BJ (cell line): ENCODE results near the gene MAP3K20. TPM values are rescaled to one million over a fixed set of nuclear protein-coding genes. Genes with fewer than 3 reads are reported as not detected.

Experiments used
- CTCF ChIA-PET: fragments of 350-600 bp; formaldehyde crosslinking; extraction: SDS; loops from one replicate; lab custom pipeline; 2021; ENCODE audit warnings: antibody characterized with exemption, inconsistent platforms; lab: Yijun Ruan, JAX
- POLR2A ChIA-PET: fragments of 300-600 bp; sonication (Branson Sonifier 250); formaldehyde crosslinking; extraction: SDS; loops from one replicate; lab custom pipeline; 2021; ENCODE audit warnings: antibody characterized with exemption; lab: Charles Lee
- DNase-seq: peaks from one replicate; pipeline ENCODE4 v3.0.0-alpha.2; 2011; ENCODE audit warnings: low read depth
- H3K27me3 ChIP-seq: 2 replicates; pipeline ENCODE4 v1.6.0; 2011; ENCODE audit warnings: low read length; ENCODE audit not compliant: control insufficient read depth, insufficient read depth
- H3K36me3 ChIP-seq: 2 replicates; pipeline ENCODE4 v1.5.1; 2011; ENCODE audit warnings: low read length; ENCODE audit not compliant: control insufficient read depth, insufficient read depth
- H3K4me3 ChIP-seq: 2 replicates; pipeline ENCODE4 v1.5.1; 2011; ENCODE audit warnings: low read depth, mild to moderate bottlenecking, control low read depth, low read length
- polyA plus RNA-seq: library from polyadenylated mRNA; depleted of rRNA; stranded (reverse); fragments of >200 nt; gene quantifications from 2 replicates; pipeline ENCODE4 v1.2.3, GENCODE V29; 2011
- TF ChIP-seq, protein P1 (sequence below): IDR thresholded peaks from 2 replicates; pipeline ENCODE4 v1.5.1; 2011; ENCODE audit warnings: low read depth, mild to moderate bottlenecking, control low read depth, inconsistent platforms, low read length, moderate library complexity; ENCODE audit not compliant: insufficient read depth

Gene MAP3K20
- polyA plus RNA-seq, 1 experiment = 45.4 TPM

DNA sequence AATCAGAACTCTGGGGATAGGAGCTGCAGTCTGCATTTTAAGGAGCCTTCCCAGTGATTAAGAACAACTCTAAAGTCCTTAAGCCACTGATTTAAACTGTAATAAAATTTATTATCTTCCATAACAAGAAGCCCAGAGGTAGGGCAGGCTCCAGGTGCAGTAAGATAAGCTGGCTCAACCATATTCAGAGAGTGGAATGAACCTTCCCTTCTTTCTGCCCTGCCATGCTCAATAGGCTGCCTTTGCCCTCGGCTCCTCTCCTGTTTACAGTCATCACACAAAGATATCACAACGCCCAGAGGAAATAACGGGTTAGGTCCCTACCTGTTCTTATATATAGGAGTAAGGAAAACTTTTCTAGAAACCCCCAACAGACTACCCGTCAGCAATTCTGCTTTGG lies 188.5 kb downstream of the MAP3K20 start:
- peaks cover 5% of the 10 kb centered on the region for H3K36me3 ChIP-seq
- no peak for DNase-seq
- H3K4me3 ChIP-seq = no peak overlapping the region
- CTCF ChIA-PET = no interaction called here
- H3K27me3 ChIP-seq = no peaks in the 10 kb centered on the region
- POLR2A ChIA-PET = no interaction called here
- TF ChIP-seq, protein P1, sequence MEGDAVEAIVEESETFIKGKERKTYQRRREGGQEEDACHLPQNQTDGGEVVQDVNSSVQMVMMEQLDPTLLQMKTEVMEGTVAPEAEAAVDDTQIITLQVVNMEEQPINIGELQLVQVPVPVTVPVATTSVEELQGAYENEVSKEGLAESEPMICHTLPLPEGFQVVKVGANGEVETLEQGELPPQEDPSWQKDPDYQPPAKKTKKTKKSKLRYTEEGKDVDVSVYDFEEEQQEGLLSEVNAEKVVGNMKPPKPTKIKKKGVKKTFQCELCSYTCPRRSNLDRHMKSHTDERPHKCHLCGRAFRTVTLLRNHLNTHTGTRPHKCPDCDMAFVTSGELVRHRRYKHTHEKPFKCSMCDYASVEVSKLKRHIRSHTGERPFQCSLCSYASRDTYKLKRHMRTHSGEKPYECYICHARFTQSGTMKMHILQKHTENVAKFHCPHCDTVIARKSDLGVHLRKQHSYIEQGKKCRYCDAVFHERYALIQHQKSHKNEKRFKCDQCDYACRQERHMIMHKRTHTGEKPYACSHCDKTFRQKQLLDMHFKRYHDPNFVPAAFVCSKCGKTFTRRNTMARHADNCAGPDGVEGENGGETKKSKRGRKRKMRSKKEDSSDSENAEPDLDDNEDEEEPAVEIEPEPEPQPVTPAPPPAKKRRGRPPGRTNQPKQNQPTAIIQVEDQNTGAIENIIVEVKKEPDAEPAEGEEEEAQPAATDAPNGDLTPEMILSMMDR = no peak

DNA sequence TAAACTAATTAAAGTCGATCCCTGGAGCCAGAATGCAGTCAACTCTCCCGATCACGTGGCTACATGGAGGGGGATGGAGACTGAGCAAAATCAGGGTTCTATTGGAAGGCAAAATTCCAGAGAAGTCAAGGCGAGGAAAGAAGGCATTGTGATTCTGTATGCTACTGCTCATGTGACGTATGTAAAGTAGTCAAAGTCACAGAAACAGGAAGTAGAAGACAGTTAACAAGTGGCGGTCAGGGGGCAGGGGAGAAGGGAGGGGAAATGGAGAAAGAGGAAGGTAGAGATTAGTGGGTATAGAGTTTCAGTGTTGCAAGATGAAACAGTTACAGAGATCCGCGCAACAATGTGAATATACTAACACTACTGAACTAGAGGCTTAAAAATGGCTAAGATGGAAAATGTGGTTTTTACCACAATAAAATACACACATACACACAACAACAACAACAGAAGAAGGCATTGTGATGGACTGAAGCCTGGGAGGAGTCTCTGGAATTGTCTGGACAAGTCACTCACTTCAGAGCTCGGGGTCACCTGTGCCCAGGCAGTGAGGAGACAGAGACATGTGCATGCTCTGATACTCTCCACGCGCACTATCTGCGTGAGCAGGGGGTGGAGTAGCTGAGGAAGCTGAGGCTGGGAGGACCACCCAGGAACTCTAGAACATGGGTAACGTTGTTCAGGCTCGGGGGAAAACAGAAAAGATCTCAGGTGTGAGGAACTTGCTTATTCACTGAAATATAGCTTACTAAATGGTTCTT lies 189.1 kb downstream of the MAP3K20 start:
- DNase-seq = no peak
- Histone ChIP-seq H3K4me3 (no peak overlapping the region), H3K27me3 (no peaks in the 10 kb centered on the region), H3K36me3 (peaks cover 5% of the 10 kb centered on the region)
- TF ChIP-seq, protein P1 = no peak
- POLR2A ChIA-PET = no interaction called here
- CTCF ChIA-PET = no interaction called here

DNA sequence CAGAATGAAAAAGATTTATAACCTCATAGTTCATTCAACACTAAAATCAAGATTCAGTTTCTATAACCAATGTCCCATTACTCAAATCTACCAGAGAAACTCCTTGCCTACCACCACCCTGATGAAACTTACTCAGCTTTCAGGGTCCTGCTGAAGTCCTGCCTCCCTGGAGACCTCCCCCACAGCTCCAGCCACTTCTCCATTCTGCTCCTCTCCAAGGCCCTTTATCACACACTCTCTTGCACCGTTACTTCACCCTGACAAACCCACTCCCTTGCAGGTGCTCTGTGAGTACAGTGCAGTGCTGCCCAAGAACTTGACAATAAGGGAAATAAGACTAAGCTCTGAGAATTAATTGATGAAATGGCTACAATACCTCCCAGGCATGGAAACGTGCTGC lies 195.5 kb downstream of the MAP3K20 start:
- DNase-seq = no peak
- ChIA-PET CTCF (interaction anchor here (1.0 kb wide), 1 partner anchor 15 kb away, joined by 3 read pairs; no protein-coding TSS in a partner anchor), POLR2A (no interaction called here)
- no peak overlapping the region for H3K4me3 ChIP-seq
- H3K27me3 ChIP-seq = no peaks in the 10 kb centered on the region
- no peaks in the 10 kb centered on the region; the same call in 1 of the 2 replicates for H3K36me3 ChIP-seq
- TF ChIP-seq, protein P1 = no peak

DNA sequence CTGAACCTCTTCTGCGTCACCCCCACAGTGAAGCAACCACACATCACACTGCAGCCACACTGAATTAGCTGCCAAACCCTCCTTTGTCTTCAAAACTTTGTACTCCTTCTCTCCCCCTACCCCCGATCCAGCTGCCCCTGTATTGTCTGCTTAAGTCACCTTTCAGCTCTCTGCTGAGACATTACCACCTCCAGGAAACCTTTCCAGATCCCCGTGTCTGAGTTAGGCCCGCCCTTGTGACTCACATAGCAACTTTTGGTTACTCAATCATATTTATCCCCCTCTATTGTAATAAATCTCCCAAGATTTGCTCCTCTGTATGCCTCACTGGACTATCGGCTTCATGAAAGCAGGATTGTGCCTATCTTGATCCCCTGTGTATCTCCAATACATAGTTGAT lies 196.2 kb downstream of the MAP3K20 start:
- DNase-seq = no peak
- Histone ChIP-seq H3K4me3 (no peak overlapping the region), H3K27me3 (no peaks in the 10 kb centered on the region), H3K36me3 (no peaks in the 10 kb centered on the region; the same call in 1 of the 2 replicates)
- TF ChIP-seq, protein P1 = no peak
- POLR2A ChIA-PET = no interaction called here
- CTCF ChIA-PET = interaction anchor here (0.7 to 1.0 kb wide), 2 partner anchors 15 to 1036 kb away, joined by 3 read pairs; no protein-coding TSS in a partner anchor

DNA sequence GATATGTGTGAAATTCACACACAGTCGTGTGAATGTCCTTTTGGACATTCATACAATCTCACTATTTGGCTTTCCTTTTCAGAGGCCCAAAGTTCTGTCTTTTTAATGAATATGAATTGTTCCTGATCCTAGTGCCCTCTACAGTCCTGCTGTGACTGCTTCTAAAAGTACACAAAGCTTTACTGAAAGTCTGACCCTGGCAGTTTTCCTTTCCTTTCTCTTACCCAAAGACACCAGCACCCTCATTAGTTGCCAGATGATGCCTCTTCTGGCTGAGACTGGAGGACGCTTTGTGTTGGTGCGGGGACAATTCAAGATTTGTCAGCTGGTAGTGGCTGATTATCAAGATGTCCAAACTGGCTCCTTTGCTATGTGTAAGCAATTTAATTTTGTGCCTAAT lies 197.2 kb downstream of the MAP3K20 start:
- Histone ChIP-seq H3K36me3 (no peaks in the 10 kb centered on the region), H3K4me3 (no peak overlapping the region), H3K27me3 (no peaks in the 10 kb centered on the region)
- ChIA-PET CTCF (interaction anchor here (1.3 kb wide), 1 partner anchor 10 kb away, joined by 6 read pairs; no protein-coding TSS in a partner anchor), POLR2A (no interaction called here)
- no peak for DNase-seq
- TF ChIP-seq, protein P1 = no peak
